ENCODE data around the gene OTC. TPM values are rescaled to one million over a fixed set of nuclear protein-coding genes. Genes with fewer than 3 reads are reported as not detected.

The OTC gene
- total and polyA plus RNA-seq, 4 donors, result 41.5 to 72.1 (median 57.1) TPM

DNA sequence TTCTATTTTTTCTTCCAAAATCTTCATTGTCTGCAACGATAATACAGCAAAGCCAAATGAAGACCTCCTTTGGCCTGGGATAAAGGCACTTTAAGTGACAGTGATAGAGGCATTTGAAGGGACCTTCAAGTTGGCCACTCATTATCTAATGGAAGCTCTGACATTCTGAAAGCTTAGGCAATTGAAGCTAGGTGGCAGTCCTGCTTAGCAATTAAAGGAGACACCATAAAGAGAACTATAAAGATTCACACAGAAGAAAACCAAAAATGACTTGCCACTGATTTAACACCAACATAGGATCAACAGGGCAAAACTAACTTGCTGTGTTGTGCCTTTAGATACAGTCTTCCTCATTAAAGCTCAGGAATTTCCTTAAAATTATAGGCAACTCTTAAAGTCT is 105.7 kb downstream of the OTC start:
- Histone ChIP-seq H3K36me3 (ENCODE audit: control insufficient read depth in 4 of 4, insufficient read depth in 3 of 4, low read depth in 1 of 4, low read length in 3 of 4) (no peaks in the 10 kb centered on the region), H3K27ac (ENCODE audit: low read depth in 1 of 2, low read length in 2 of 2) (no peak overlapping the region), H3K4me3 (ENCODE audit: low read depth in 1 of 3, low read length in 3 of 3) (no peak overlapping the region), H3K9ac (ENCODE audit: low read depth in 1 of 2, low read length in 2 of 2) (no peak overlapping the region), H3K4me1 (ENCODE audit: control insufficient read depth in 4 of 4, insufficient read depth in 4 of 4, low read length in 3 of 4) (no peaks in the 10 kb centered on the region), H3K9me3 (ENCODE audit: control insufficient read depth in 4 of 4, low read length in 3 of 4) (no peaks in the 10 kb centered on the region), H3K27me3 (ENCODE audit: control insufficient read depth in 4 of 4, insufficient read depth in 4 of 4, low read length in 3 of 4) (no peaks in the 10 kb centered on the region)
- 82% methylated on average over 1 of the region's 1 CpG for WGBS
- TF ChIP-seq, protein P1, sequence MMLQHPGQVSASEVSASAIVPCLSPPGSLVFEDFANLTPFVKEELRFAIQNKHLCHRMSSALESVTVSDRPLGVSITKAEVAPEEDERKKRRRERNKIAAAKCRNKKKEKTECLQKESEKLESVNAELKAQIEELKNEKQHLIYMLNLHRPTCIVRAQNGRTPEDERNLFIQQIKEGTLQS (IDR thresholded peaks at IDR 0.05), result no peak
- peak; percentile 53 to 55 for TF ChIP-seq RAD21 (IDR thresholded peaks at IDR 0.05)
- DNase-seq (ENCODE audit: low spot score), result no peak

DNA sequence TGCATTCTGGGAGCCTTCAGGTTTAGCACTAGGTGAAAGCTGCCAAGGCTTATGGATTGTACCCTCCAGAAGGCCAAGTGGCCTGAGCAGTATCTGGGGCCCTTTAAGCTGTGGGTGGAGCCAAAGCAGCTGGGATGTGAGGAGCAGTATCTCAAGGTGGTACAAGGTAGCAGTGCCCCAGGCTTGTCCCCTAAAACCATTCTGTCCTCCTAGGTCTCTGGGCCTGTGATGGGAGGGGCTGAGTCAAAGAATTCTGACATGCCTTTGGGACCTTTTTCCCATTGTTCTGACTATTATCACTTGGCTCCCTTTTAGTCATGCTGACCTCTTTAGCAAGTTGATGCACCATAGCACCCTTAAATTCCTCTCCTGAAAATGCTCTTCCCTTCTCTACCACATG is 109.9 kb downstream of the OTC start:
- Histone ChIP-seq H3K27me3 (ENCODE audit: control insufficient read depth in 4 of 4, insufficient read depth in 4 of 4, low read length in 3 of 4) (no peaks in the 10 kb centered on the region), H3K36me3 (ENCODE audit: control insufficient read depth in 4 of 4, insufficient read depth in 3 of 4, low read depth in 1 of 4, low read length in 3 of 4) (no peaks in the 10 kb centered on the region), H3K9me3 (ENCODE audit: control insufficient read depth in 4 of 4, low read length in 3 of 4) (no peaks in the 10 kb centered on the region), H3K4me3 (ENCODE audit: low read depth in 1 of 3, low read length in 3 of 3) (no peak overlapping the region), H3K4me1 (ENCODE audit: control insufficient read depth in 4 of 4, insufficient read depth in 4 of 4, low read length in 3 of 4) (no peaks in the 10 kb centered on the region), H3K9ac (ENCODE audit: low read depth in 1 of 2, low read length in 2 of 2) (no peak overlapping the region), H3K27ac (ENCODE audit: low read depth in 1 of 2, low read length in 2 of 2) (no peak overlapping the region)
- TF ChIP-seq RAD21 (IDR thresholded peaks at IDR 0.05) (no peak), HNF4G (IDR thresholded peaks at IDR 0.05) (no peak), HNF4A (conservative IDR thresholded peaks at IDR 0.05) (no peak), NR2F2 (IDR thresholded peaks at IDR 0.05) (no peak), YY1 (IDR thresholded peaks at IDR 0.05) (no peak), FOXA1 (IDR thresholded peaks at IDR 0.05) (no peak), GABPA (IDR thresholded peaks at IDR 0.05 in 1 of 2, conservative IDR thresholded peaks at IDR 0.05 in 1 of 2) (no peak), JUND (IDR thresholded peaks at IDR 0.05) (no peak), SP1 (IDR thresholded peaks at IDR 0.05) (no peak)
- TF ChIP-seq, protein P2, sequence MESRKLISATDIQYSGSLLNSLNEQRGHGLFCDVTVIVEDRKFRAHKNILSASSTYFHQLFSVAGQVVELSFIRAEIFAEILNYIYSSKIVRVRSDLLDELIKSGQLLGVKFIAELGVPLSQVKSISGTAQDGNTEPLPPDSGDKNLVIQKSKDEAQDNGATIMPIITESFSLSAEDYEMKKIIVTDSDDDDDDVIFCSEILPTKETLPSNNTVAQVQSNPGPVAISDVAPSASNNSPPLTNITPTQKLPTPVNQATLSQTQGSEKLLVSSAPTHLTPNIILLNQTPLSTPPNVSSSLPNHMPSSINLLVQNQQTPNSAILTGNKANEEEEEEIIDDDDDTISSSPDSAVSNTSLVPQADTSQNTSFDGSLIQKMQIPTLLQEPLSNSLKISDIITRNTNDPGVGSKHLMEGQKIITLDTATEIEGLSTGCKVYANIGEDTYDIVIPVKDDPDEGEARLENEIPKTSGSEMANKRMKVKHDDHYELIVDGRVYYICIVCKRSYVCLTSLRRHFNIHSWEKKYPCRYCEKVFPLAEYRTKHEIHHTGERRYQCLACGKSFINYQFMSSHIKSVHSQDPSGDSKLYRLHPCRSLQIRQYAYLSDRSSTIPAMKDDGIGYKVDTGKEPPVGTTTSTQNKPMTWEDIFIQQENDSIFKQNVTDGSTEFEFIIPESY (IDR thresholded peaks at IDR 0.05), result no peak
- TF ChIP-seq, protein P3, sequence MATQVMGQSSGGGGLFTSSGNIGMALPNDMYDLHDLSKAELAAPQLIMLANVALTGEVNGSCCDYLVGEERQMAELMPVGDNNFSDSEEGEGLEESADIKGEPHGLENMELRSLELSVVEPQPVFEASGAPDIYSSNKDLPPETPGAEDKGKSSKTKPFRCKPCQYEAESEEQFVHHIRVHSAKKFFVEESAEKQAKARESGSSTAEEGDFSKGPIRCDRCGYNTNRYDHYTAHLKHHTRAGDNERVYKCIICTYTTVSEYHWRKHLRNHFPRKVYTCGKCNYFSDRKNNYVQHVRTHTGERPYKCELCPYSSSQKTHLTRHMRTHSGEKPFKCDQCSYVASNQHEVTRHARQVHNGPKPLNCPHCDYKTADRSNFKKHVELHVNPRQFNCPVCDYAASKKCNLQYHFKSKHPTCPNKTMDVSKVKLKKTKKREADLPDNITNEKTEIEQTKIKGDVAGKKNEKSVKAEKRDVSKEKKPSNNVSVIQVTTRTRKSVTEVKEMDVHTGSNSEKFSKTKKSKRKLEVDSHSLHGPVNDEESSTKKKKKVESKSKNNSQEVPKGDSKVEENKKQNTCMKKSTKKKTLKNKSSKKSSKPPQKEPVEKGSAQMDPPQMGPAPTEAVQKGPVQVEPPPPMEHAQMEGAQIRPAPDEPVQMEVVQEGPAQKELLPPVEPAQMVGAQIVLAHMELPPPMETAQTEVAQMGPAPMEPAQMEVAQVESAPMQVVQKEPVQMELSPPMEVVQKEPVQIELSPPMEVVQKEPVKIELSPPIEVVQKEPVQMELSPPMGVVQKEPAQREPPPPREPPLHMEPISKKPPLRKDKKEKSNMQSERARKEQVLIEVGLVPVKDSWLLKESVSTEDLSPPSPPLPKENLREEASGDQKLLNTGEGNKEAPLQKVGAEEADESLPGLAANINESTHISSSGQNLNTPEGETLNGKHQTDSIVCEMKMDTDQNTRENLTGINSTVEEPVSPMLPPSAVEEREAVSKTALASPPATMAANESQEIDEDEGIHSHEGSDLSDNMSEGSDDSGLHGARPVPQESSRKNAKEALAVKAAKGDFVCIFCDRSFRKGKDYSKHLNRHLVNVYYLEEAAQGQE (IDR thresholded peaks at IDR 0.05), result no peak
- DNase-seq (ENCODE audit: low spot score), result no peak

DNA sequence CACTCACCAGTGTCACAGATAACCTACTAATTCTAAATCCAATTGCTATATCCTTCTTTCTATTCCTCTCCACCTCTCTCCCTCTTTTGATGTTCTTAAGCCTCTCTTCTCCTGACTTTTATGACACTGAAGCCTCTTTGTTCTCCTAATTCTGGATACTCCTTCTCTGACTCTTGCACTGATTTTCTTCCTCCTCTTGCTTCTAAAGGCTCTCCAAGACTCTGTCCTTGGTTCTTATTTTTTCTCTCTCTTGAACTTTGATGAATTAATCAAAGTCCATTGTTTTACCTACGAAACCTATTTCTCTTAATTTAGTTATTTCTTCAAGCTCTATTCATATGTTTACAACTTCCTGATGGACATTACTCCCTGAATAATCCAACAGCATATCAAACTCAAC is 113.3 kb downstream of the OTC start:
- Histone ChIP-seq H3K9me3 (ENCODE audit: control insufficient read depth in 4 of 4, low read length in 3 of 4) (peaks cover 0 to 2% (median 0%) of the 10 kb centered on the region in 4 donors), H3K9ac (ENCODE audit: low read depth in 1 of 2, low read length in 2 of 2) (no peak overlapping the region), H3K27ac (ENCODE audit: low read depth in 1 of 2, low read length in 2 of 2) (no peak overlapping the region), H3K36me3 (ENCODE audit: control insufficient read depth in 4 of 4, insufficient read depth in 3 of 4, low read depth in 1 of 4, low read length in 3 of 4) (no peaks in the 10 kb centered on the region), H3K4me3 (ENCODE audit: low read depth in 1 of 3, low read length in 3 of 3) (no peak overlapping the region), H3K4me1 (ENCODE audit: control insufficient read depth in 4 of 4, insufficient read depth in 4 of 4, low read length in 3 of 4) (no peaks in the 10 kb centered on the region), H3K27me3 (ENCODE audit: control insufficient read depth in 4 of 4, insufficient read depth in 4 of 4, low read length in 3 of 4) (peaks cover 0 to 3% (median 0%) of the 10 kb centered on the region in 4 donors)
- no peak for DNase-seq (ENCODE audit: low spot score)
- WGBS, result 87% methylated on average over 1 of the region's 1 CpG
- TF ChIP-seq, protein P1 (IDR thresholded peaks at IDR 0.05), result no peak
- TF ChIP-seq HNF4A (conservative IDR thresholded peaks at IDR 0.05) (no peak), GABPA (IDR thresholded peaks at IDR 0.05 in 1 of 2, conservative IDR thresholded peaks at IDR 0.05 in 1 of 2) (no peak), EGR1 (IDR thresholded peaks at IDR 0.05; ENCODE audit: low read depth in 2 of 2) (no peak), RAD21 (IDR thresholded peaks at IDR 0.05) (no peak), FOXA1 (IDR thresholded peaks at IDR 0.05) (no peak), SP1 (IDR thresholded peaks at IDR 0.05) (no peak), HNF4G (IDR thresholded peaks at IDR 0.05) (no peak), FOXA2 (IDR thresholded peaks at IDR 0.05) (no peak)
- TF ChIP-seq, protein P4, sequence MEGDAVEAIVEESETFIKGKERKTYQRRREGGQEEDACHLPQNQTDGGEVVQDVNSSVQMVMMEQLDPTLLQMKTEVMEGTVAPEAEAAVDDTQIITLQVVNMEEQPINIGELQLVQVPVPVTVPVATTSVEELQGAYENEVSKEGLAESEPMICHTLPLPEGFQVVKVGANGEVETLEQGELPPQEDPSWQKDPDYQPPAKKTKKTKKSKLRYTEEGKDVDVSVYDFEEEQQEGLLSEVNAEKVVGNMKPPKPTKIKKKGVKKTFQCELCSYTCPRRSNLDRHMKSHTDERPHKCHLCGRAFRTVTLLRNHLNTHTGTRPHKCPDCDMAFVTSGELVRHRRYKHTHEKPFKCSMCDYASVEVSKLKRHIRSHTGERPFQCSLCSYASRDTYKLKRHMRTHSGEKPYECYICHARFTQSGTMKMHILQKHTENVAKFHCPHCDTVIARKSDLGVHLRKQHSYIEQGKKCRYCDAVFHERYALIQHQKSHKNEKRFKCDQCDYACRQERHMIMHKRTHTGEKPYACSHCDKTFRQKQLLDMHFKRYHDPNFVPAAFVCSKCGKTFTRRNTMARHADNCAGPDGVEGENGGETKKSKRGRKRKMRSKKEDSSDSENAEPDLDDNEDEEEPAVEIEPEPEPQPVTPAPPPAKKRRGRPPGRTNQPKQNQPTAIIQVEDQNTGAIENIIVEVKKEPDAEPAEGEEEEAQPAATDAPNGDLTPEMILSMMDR (IDR thresholded peaks at IDR 0.05; ENCODE audit: low read depth, low read length, missing input control), result no peak

Data from liver (tissue), 9 donors.